Measurements from ENCODE around the gene PGAM1.
A peak's percentile ranks its signal among the peaks of the same experiment; 100 is the strongest.
"Not testable (repeated sequence)": the region's sequence is repeated elsewhere in the genome, so short reads cannot be mapped to it uniquely, and the experiment has no call there.

PGAM1 gene

GRCh38 chr10:97425964-97426775, at the start of gene PGAM1:
TSS of gene PGAM1 (plus strand) at chr10:97426191. CDS start at chr10:97426308, 117 bp downstream.
- peak; percentile 80 for DNase-seq

GRCh38 chr10:97376413-97376812, 49.6 kb upstream of the PGAM1 start:
- no peak for DNase-seq

GRCh38 chr10:97378933-97379921, 46.8 kb upstream of the PGAM1 start:
- DNase-seq, result no peak

- no peak for DNase-seq
These were observed 45.5 kb upstream of the PGAM1 start for GRCh38 chr10:97380516-97380915.

- DNase-seq, result no peak
These were observed 44.4 kb upstream of the PGAM1 start for GRCh38 chr10:97381626-97382025.

GRCh38 chr10:97383159-97383558, 42.8 kb upstream of the PGAM1 start:
- DNase-seq, result no peak

- no peak for DNase-seq
These were observed 41.8 kb upstream of the PGAM1 start for GRCh38 chr10:97384156-97384555.

- no peak for DNase-seq
These were observed 41.4 kb upstream of the PGAM1 start for GRCh38 chr10:97384641-97385040.

GRCh38 chr10:97385565-97385964, 40.4 kb upstream of the PGAM1 start:
- DNase-seq, result no peak

GRCh38 chr10:97388152-97388551, 37.8 kb upstream of the PGAM1 start:
- DNase-seq, result no peak

GRCh38 chr10:97390091-97390490, 35.9 kb upstream of the PGAM1 start:
- no peak for DNase-seq

GRCh38 chr10:97393034-97393573, 32.9 kb upstream of the PGAM1 start:
- no peak for DNase-seq

GRCh38 chr10:97396056-97396455, 29.9 kb upstream of the PGAM1 start:
- DNase-seq, result no peak

- no peak for DNase-seq
These were observed 26.0 kb upstream of the PGAM1 start for GRCh38 chr10:97399843-97400545.

GRCh38 chr10:97400665-97401454, 25.1 kb upstream of the PGAM1 start, which contains the start of gene RRP12:
TSS of gene RRP12 (minus strand) at chr10:97401340. CDS start at chr10:97401231, 109 bp downstream.
- peak; percentile 66 for DNase-seq

- DNase-seq, result no peak
These were observed 24.5 kb upstream of the PGAM1 start for GRCh38 chr10:97401455-97401919.

GRCh38 chr10:97404044-97404443, 21.9 kb upstream of the PGAM1 start:
- no peak for DNase-seq

- no peak for DNase-seq
These were observed 19.9 kb upstream of the PGAM1 start for GRCh38 chr10:97406064-97406463.

GRCh38 chr10:97406483-97406882, 19.5 kb upstream of the PGAM1 start:
- not testable (repeated sequence) for DNase-seq

GRCh38 chr10:97407211-97407951, 18.6 kb upstream of the PGAM1 start:
- DNase-seq, result peak; percentile 54

- no peak for DNase-seq
These were observed 18.1 kb upstream of the PGAM1 start for GRCh38 chr10:97407952-97408248.
